VCaP (cell line): ENCODE data around the gene ABHD4.
A peak's percentile ranks its signal among the peaks of the same experiment; 100 is the strongest.

Experiments
- H3K27ac ChIP-seq: fragments of 450-650 bp; 2 replicates; pipeline ENCODE4 v1.5.1; 2017
- TF ChIP-seq, protein P1 (sequence below): fragments of 450-650 bp; conservative IDR thresholded peaks from 2 replicates; pipeline ENCODE4 v1.5.1; 2017; ENCODE audit warnings: mild to moderate bottlenecking, moderate library complexity

Gene ABHD4

DNA sequence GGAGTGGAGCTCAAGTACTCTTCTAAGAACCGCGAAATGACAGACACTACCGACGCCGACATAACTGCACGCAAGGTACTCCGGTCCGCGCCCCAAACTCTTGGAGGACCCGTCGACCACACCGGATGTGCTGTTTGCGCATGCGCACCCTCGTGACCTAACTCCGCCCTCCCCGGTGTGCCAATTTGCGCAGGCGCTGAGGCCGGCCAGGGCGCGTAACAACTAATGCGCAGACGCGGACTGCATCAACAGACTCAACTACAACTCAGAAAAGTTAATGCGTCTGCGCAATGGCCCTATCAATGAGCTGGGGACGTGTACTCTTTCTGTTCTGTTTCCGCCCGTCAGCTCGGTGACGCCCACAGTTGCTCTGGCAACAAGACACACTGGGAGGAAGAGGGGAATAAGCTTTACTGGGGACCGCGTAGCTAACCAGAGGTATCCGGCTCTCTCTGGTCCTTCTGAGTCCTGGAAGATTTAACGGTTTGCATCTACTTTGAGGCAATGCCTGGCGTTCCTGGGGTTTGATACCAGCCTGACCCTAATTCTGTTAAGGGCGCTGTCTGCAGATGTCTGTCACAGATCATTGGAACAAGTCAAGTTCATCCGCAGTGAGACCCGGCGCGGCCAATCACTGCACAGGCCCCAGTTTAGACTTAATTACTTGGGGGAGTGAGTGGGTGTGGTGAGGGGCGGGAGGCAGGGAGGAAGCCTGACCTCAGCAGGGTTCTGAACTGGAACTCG is 8.8 kb upstream of the ABHD4 start, which contains the start of gene DAD1:
Gene DAD1 (minus strand): TSS at position 129 of the 744 bp plus-strand sequence. CDS start 67 bp downstream, at position 62.
- peak within 1 kb of the TSS; percentile 72 for H3K27ac ChIP-seq
- TF ChIP-seq, protein P1, sequence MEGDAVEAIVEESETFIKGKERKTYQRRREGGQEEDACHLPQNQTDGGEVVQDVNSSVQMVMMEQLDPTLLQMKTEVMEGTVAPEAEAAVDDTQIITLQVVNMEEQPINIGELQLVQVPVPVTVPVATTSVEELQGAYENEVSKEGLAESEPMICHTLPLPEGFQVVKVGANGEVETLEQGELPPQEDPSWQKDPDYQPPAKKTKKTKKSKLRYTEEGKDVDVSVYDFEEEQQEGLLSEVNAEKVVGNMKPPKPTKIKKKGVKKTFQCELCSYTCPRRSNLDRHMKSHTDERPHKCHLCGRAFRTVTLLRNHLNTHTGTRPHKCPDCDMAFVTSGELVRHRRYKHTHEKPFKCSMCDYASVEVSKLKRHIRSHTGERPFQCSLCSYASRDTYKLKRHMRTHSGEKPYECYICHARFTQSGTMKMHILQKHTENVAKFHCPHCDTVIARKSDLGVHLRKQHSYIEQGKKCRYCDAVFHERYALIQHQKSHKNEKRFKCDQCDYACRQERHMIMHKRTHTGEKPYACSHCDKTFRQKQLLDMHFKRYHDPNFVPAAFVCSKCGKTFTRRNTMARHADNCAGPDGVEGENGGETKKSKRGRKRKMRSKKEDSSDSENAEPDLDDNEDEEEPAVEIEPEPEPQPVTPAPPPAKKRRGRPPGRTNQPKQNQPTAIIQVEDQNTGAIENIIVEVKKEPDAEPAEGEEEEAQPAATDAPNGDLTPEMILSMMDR: no peak

DNA sequence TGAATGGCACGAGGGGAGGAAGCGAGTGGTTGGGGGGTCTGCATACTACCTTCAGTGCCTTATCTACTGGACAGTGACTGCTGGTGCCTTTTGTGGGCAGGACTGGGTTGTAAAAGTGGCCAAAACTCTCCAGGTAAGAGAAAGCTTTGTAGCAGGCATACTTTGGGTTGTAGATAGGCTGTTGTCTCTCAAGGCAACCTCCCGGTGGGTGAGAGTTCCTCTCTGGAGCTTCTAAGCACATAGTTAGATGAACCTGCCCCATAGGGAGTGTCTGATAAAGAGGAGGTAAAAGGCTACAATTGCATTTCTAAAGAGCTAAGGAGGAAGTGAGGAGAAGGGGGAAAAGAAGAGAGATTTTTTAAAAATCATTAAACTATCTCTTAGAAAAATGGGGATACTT is 4.9 kb upstream of the ABHD4 start:
- no peak overlapping the region for H3K27ac ChIP-seq
- TF ChIP-seq, protein P1: no peak

DNA sequence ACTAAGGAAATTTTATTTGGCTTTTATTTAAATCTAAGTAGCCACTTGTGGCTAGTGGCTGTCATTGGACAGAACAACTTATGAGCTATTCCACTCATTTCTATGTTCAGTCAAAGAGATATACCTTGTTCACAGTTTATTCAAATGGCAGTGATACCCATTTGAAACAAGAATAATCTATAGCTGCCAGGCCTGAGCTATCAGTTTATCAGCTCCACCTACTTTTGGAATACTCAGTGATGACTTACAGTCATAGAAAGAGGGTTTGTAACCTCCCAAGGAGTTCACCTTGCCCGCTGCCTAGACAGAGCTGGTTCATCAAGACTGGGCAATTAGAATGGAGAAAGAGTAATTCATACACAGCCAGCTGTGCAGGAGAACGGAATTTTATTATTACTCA is 4.5 kb upstream of the ABHD4 start:
- H3K27ac ChIP-seq: no peak overlapping the region
- TF ChIP-seq, protein P1: no peak

DNA sequence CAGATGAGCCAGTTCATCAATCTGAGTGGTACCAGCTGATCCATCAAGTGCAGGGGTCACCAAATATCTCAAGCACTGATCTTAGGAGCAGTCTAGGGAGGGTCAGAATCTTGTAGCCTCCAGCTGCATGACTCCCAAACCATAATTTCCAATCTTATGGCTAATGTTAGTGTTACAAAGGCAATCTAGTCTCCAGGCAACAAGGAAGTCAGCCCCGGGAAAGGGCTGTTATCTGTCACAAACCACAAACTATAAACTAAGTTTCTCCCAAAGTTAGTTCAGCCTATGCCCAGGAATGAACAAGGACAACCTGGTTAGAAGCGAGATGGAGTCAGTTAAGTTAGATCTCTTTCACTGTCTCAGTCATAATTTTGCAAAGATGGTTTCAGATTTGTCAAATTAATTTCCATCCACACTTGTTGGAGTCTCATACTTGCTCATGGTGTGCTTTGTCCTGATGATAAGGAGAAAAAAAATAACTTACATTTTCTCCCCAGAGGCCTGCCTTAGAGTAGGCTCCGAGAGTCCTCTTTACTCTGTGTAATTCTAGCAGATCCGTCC is 3.9 kb upstream of the ABHD4 start:
- TF ChIP-seq, protein P1: no peak
- no peak overlapping the region for H3K27ac ChIP-seq

DNA sequence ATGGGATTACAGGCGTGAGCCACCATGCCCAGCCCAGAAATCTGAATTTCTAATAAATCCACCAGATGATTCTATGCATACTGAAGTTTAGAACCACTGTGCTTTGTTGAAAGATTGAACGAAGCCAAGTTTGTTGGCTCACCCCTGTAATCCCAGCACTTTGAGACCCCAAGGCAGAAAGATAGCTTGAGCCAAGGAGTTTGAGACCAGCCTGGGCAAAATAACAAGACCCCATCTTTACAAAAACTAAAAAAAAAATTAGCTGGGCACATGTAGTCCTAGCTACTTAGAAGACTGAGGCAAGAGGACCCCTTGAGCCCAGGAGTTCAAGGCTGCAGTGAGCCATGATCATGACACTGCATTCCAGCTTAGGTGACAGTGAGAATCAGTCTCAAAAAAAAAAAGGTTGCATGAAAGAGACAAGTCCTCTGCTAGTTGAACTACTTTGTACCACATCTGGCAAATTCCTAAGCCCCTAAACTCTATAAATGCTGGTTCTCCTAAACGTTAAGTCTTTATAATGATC is 1.7 kb upstream of the ABHD4 start:
- no peak overlapping the region for H3K27ac ChIP-seq
- TF ChIP-seq, protein P1: no peak

DNA sequence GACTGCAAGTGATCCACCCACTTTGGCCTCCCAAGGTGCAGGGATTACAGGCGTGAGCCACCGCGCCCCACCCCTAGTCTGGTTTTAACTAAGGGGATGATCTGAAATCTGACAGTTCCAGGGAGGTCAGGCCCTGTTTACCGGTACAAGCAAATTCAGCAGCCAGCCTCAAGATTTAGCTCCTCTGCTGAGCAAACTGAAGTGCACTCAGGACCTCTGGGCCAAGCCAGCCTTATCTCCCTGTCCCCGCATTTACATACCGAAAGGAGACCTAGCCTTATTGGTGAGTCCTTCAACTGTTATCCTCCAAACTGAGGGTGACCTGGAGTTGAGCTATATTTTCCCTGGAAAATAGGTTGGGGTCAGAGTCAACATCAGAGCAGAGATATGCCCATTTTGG is 835 bp upstream of the ABHD4 start:
- peak overlapping the region; percentile 85 for H3K27ac ChIP-seq
- TF ChIP-seq, protein P1: no peak

DNA sequence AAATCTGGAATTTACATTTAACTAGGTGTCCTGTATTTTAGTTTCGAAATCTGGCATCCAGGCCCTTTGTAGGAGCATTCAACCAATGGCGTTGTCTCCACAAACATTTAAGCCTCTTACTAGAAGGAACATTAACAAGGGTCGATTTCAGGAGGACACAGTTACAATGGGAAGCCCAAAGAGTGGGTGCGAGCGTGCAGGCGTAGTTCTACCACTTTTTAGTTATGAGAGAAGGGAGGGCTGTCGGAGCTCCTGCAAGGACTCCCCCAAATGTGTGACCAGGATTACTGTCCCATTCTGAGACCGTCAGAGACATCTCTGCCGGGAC is 365 bp upstream of the ABHD4 start:
- TF ChIP-seq, protein P1: no peak
- peak overlapping the region; percentile 85 for H3K27ac ChIP-seq
